Prostate gland (tissue), 2 donors: ENCODE measurements around the gene SFSWAP. TPM values are rescaled to one million over a fixed set of nuclear protein-coding genes. Genes with fewer than 3 reads are reported as not detected.
"Not testable (repeated sequence)": the region's sequence is repeated elsewhere in the genome, so short reads cannot be mapped to it uniquely, and the experiment has no call there.

Source experiments
- DNase-seq: peaks from one replicate; pipeline ENCODE4 v3.0.0-alpha.2; 2019; ENCODE audit warnings: low spot score
- H3K27ac ChIP-seq, 2 donors: fragments of 200-600 bp; sonication (generic); 2 replicates each; pipeline ENCODE4 v1.5.1; 2017 to 2019
- H3K27me3 ChIP-seq: fragments of 200-600 bp; sonication (generic); replicated peaks from 2 replicates; pipeline ENCODE4 v1.5.1; 2019; ENCODE audit not compliant: insufficient read depth
- H3K36me3 ChIP-seq, 2 donors: fragments of 200-600 bp; sonication (generic); 1 replicate in 1 of 2; 2 replicates in 1 of 2; pipeline versions ENCODE4 v1.5.1 to v1.8.1; 2017 to 2019
- H3K4me1 ChIP-seq: fragments of 200-600 bp; sonication (generic); replicated peaks from 2 replicates; pipeline ENCODE4 v1.5.1; 2019
- H3K4me3 ChIP-seq, 2 donors: fragments of 200-600 bp; sonication (generic); 2 replicates each; pipeline ENCODE4 v1.5.1; 2017 to 2019
- H3K9me3 ChIP-seq: fragments of 200-600 bp; sonication (generic); 2 replicates; pipeline ENCODE4 v1.5.1; 2017
- POLR2A ChIP-seq: fragments of 450-650 bp; IDR thresholded peaks from one replicate; pipeline ENCODE4 v1.6.1; 2016; ENCODE audit warnings: antibody characterized with exemption, mild to moderate bottlenecking
- POLR2AphosphoS5 ChIP-seq: sonication (generic); formaldehyde crosslinking; IDR thresholded peaks from one replicate; pipeline ENCODE4 v1.6.1; 2017; ENCODE audit warnings: antibody characterized with exemption
- WGBS: methylation state at CpG from one replicate; pipeline ENCODE4 v1.1.5; 2018; 5-methylcytosine and 5-hydroxymethylcytosine counted together
- intact Hi-C: fragments of 100-400 bp; cut with DNase I; formaldehyde crosslinking; loops from one replicate; pipeline ENCODE4 v1.14.2; 2022
- total RNA-seq, 2 donors: library from RNA; depleted of rRNA; stranded (reverse); fragments of >200 nt; gene quantifications; one replicate each; pipeline ENCODE4 v1.1.0, GENCODE V29; 2016
- TF ChIP-seq, protein P1 (sequence below), 4 experiments: fragments of 200-600 bp in 2 of 4; fragments of 450-650 bp in 2 of 4; sonication (generic) in 2 of 4; IDR thresholded peaks; 1 replicate in 3 of 4; 2 replicates in 1 of 4; pipeline ENCODE4 v1.5.1; 2016 to 2019; ENCODE audit warnings: antibody characterized with exemption in 4 of 4, mild to moderate bottlenecking in 2 of 4, moderate library complexity in 2 of 4

SFSWAP gene
- total RNA-seq, 2 donors from 2014 or later = 24.5 to 53.9 TPM

- TF ChIP-seq, protein P1, sequence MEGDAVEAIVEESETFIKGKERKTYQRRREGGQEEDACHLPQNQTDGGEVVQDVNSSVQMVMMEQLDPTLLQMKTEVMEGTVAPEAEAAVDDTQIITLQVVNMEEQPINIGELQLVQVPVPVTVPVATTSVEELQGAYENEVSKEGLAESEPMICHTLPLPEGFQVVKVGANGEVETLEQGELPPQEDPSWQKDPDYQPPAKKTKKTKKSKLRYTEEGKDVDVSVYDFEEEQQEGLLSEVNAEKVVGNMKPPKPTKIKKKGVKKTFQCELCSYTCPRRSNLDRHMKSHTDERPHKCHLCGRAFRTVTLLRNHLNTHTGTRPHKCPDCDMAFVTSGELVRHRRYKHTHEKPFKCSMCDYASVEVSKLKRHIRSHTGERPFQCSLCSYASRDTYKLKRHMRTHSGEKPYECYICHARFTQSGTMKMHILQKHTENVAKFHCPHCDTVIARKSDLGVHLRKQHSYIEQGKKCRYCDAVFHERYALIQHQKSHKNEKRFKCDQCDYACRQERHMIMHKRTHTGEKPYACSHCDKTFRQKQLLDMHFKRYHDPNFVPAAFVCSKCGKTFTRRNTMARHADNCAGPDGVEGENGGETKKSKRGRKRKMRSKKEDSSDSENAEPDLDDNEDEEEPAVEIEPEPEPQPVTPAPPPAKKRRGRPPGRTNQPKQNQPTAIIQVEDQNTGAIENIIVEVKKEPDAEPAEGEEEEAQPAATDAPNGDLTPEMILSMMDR (IDR thresholded peaks at IDR 0.05) = no peak
- TF ChIP-seq POLR2A = no peak
- no peak for TF ChIP-seq POLR2AphosphoS5
- intact Hi-C loops = no loop called here
- no peaks in the 10 kb centered on the region for H3K4me1 ChIP-seq
- H3K27ac ChIP-seq = no peak overlapping the region
- no peak for DNase-seq
- WGBS = 92% methylated on average over 8 of the region's 8 CpGs
- no peaks in the 10 kb centered on the region for H3K9me3 ChIP-seq
- H3K4me3 ChIP-seq = no peak overlapping the region
- H3K27me3 ChIP-seq = no peaks in the 10 kb centered on the region
- H3K36me3 ChIP-seq = no peaks in the 10 kb centered on the region
These were observed 10.6 kb upstream of the SFSWAP start for GRCh38 chr12:131700271-131700670.

DNA sequence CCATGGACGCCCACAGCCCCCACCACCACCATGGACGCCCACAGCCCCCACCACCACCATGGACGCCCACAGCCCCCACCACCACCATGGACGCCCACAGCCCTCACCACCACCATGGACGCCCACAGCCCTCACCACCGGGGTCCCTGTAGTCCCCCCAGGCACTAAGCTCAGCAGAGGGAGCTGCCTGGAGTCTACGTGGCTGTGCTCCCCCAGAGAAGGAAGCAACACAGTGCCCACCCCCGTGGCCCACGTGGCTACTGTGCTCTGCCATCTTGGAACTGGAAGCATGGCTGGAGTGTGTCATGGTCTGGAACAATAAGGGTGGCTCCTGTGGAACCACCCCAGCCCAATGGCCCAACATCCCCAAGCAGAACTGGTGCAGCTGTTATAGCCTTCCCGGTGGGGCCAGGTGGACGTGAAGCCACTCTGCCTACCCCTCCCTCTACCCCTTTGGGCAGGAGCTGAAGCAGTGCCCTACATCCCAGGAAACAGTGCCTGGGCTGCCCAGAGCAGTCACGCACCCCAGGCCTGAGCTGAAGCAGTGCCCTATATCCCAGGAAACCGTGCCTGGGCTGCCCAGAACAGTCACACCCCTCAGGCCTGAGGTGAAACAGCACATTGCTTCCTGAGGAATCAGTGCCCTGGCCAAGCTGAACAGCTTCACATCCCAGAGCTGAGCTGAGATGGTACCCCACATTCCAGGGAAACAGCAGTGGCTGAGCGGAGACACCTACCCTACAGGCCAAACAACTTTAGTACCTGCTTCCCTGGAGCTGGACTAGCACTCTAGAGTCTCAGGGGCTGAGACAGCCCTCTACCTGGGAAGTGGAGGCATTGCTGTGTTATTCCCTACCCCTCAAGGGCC is 9.0 kb upstream of the SFSWAP start:
- WGBS = 85% methylated on average over 7 of the region's 14 CpGs

GRCh38 chr12:131702573-131702877 is 8.4 kb upstream of the SFSWAP start:
- no peaks in the 10 kb centered on the region for H3K4me1 ChIP-seq
- no peak for TF ChIP-seq POLR2AphosphoS5
- TF ChIP-seq, protein P1 (IDR thresholded peaks at IDR 0.05) = no peak
- TF ChIP-seq POLR2A = no peak
- no peaks in the 10 kb centered on the region for H3K27me3 ChIP-seq
- no peak for DNase-seq
- intact Hi-C loops = no loop called here
- no peak overlapping the region for H3K27ac ChIP-seq
- H3K4me3 ChIP-seq = no peak overlapping the region
- H3K36me3 ChIP-seq = no peaks in the 10 kb centered on the region
- WGBS = 94% methylated on average over 3 of the region's 3 CpGs
- no peaks in the 10 kb centered on the region for H3K9me3 ChIP-seq

More for the DNA sequence above, 9.0 kb upstream of the SFSWAP start:
- Histone ChIP-seq H3K27ac (no peak overlapping the region), H3K9me3 (no peaks in the 10 kb centered on the region), H3K4me3 (no peak overlapping the region), H3K36me3 (no peaks in the 10 kb centered on the region), H3K27me3 (no peaks in the 10 kb centered on the region), H3K4me1 (no peaks in the 10 kb centered on the region)
- intact Hi-C loops = no loop called here
- TF ChIP-seq POLR2AphosphoS5 (no peak), POLR2A (no peak)
- TF ChIP-seq, protein P1 (IDR thresholded peaks at IDR 0.05) = no peak
- DNase-seq = no peak

DNA sequence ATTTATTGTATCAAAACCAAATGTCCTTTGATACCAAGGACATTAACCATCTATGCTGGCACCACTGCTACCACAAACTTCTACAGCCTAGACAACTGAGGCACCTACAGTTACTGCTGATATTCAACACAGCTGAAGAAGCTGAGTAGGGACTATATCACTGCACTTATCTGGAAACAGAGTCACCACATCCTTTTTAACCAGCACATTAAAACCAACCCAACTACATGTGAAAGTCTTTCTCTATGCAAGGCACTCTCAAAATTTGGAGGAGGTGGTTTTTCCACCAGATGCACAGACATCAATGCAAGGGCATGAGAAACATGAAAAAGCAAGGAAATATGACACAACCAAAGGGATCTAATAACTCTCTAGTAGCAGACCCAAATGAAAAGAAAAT is 7.7 kb upstream of the SFSWAP start:
- DNase-seq = no peak
- no peaks in the 10 kb centered on the region for H3K36me3 ChIP-seq
- intact Hi-C loops = no loop called here
- H3K9me3 ChIP-seq = no peaks in the 10 kb centered on the region
- no peak overlapping the region for H3K4me3 ChIP-seq
- no peaks in the 10 kb centered on the region for H3K4me1 ChIP-seq
- H3K27me3 ChIP-seq = no peaks in the 10 kb centered on the region
- H3K27ac ChIP-seq = no peak overlapping the region
- TF ChIP-seq POLR2A (no peak), POLR2AphosphoS5 (no peak)
- TF ChIP-seq, protein P1 (IDR thresholded peaks at IDR 0.05) = no peak

DNA sequence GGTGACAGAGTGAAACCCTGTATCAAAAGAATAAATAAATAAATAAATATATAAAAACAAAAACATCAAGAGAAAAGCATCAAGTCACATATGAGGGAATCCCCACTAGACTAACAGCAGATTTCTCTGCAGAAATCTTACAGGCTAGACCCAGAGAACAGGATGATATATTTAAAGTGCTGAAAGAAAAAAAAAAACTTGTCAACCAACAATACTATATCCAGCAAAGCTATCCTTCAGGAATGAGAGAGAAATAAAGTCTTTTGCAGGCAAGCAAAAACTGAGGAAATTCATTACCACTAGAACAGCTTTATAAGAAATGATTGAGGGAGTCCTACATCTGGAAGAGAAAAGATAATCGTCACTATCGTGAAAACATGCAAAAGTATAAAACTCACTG is 6.4 kb upstream of the SFSWAP start:
- H3K36me3 ChIP-seq = no peaks in the 10 kb centered on the region
- no peak for TF ChIP-seq POLR2A
- TF ChIP-seq, protein P1 (IDR thresholded peaks at IDR 0.05) = no peak
- DNase-seq = no peak
- H3K4me3 ChIP-seq = no peak overlapping the region
- intact Hi-C loops = no loop called here
- H3K27me3 ChIP-seq = no peaks in the 10 kb centered on the region
- 95% methylated on average over 2 of the region's 2 CpGs for WGBS
- H3K9me3 ChIP-seq = no peaks in the 10 kb centered on the region
- H3K27ac ChIP-seq = no peak overlapping the region
- H3K4me1 ChIP-seq = no peaks in the 10 kb centered on the region

DNA sequence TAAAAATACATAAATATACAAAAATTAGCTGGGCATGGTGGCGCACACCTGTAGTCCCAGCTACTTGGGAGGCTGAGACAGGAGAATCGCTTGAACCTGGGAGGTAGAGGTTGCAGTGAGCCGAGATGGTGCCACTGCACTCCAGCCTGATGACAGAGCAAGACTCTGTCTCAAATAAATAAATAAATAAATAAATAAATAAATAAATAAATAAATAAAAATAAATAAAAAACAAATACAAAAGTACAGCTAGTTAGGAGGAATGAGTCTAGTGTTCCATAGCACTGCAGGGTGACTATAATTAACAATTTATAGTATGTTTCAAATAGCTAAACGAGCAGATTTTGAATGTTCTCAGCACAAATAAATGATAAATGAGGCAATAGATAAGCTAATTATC is 4.2 kb upstream of the SFSWAP start:
- H3K4me1 ChIP-seq, H3K9me3 ChIP-seq, intact Hi-C loops, H3K27me3 ChIP-seq, DNase-seq, H3K27ac ChIP-seq, H3K36me3 ChIP-seq, H3K4me3 ChIP-seq: not testable (repeated sequence)
- WGBS = 81% methylated on average over 4 of the region's 4 CpGs
